OCI-LY7 (cell line): ENCODE measurements around the gene FGD2.
A peak's percentile ranks its signal among the peaks of the same experiment; 100 is the strongest.

Source experiments
- EZH2phosphoT487 ChIP-seq: fragments of 200-600 bp; sonication (generic); IDR thresholded peaks from 2 replicates; pipeline ENCODE4 v1.6.1; 2018; ENCODE audit warnings: low read depth, borderline replicate concordance, mild to moderate bottlenecking, mixed run types, antibody characterized with exemption, low read length, moderate library complexity, mixed read lengths
- TF ChIP-seq, protein P1 (sequence below): fragments of 200-600 bp; sonication (generic); conservative IDR thresholded peaks from 2 replicates; pipeline ENCODE4 v1.5.1; 2014; ENCODE audit warnings: mild to moderate bottlenecking, antibody characterized with exemption, low read length, moderate library complexity, mixed read lengths

DNA sequence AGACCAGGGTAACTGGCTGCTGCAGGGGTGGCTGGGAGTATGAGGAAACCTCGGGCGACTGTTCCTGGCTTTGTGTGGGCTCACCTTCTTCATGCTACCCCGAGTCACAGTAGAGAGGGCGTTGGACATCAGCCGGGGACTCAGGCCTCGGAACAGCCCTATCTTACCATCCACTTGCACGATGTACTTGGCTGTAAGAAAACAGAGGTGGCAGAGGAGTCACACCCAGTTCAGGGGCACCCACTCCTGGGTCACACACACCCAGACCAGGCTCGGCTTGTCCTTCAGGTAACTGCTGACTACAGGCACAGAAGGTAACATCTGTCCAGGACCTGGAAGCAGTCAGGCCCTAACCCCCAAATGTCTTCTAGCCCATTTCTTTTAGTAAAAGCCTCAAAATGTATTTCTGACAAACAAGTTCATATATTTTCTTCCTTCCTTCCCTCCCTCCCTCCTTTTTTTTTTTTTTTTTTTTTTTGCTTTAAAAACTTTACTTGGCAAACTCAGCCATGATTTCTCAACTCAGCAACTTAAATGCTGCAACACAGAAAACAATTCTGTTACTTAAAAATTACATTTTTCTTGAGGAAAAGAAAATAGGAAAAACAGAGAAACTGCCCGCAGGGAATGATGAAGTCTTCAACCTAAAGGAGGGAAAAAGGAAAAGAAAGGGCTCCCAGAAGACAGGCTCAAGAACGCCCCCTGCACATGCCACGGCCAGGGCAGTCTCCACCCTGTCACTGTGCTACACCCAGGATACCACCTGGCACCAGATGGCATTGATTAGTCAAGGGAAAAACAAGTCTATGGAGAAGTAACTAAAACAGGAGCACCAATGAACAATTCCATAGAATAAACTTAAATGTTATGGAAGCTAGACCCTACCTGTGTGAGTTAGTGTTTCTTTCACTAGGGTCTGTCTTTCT is 26.8 kb upstream of the FGD2 start:
- TF ChIP-seq, protein P1, sequence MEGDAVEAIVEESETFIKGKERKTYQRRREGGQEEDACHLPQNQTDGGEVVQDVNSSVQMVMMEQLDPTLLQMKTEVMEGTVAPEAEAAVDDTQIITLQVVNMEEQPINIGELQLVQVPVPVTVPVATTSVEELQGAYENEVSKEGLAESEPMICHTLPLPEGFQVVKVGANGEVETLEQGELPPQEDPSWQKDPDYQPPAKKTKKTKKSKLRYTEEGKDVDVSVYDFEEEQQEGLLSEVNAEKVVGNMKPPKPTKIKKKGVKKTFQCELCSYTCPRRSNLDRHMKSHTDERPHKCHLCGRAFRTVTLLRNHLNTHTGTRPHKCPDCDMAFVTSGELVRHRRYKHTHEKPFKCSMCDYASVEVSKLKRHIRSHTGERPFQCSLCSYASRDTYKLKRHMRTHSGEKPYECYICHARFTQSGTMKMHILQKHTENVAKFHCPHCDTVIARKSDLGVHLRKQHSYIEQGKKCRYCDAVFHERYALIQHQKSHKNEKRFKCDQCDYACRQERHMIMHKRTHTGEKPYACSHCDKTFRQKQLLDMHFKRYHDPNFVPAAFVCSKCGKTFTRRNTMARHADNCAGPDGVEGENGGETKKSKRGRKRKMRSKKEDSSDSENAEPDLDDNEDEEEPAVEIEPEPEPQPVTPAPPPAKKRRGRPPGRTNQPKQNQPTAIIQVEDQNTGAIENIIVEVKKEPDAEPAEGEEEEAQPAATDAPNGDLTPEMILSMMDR: peak; percentile 50
- no peak for TF ChIP-seq EZH2phosphoT487
